Muscle of arm (tissue), 12 donors: ENCODE measurements around the gene CCPG1. TPM values are rescaled to one million over a fixed set of nuclear protein-coding genes. Genes with fewer than 3 reads are reported as not detected.

Experiments used
- DNase-seq: peaks from one replicate; pipeline ENCODE4 v3.0.0-alpha.2; 2013
- polyA plus RNA-seq, 12 donors: library from polyadenylated mRNA; unstranded; fragments of 120-200 nt; gene quantifications; one replicate each; pipeline ENCODE4 v1.2.1, GENCODE V29; 2013; ENCODE audit not compliant: insufficient read length in 12 of 12

The CCPG1 gene
- polyA plus RNA-seq, 12 donors: 25.5 to 56.5 (median 34.8) TPM; not detected in 1

- no peak for DNase-seq
These were observed 13.5 kb downstream of the CCPG1 start for GRCh38 chr15:55394694-55395093.

- no peak for DNase-seq
These were observed 18.9 kb downstream of the CCPG1 start for GRCh38 chr15:55389264-55389607.

DNA sequence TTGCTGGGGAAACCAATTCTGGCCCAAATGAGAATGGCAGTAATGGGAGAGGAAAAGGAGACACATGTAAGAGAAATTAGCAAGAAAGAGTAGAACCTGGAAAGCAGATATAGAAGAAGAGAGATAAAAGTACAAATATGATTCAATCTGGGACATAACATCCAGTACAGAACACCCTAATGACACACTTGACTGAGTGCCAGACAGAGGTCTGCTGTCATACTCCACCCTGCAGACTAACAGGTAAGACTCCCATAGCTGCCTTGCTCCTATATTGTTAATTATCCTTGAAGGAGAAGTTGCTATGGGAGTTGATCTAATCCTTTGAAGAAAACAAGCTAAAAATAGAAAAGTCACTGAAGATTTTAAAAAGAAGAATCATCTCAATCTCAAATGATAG is 21.1 kb downstream of the CCPG1 start:
- DNase-seq: no peak

DNA sequence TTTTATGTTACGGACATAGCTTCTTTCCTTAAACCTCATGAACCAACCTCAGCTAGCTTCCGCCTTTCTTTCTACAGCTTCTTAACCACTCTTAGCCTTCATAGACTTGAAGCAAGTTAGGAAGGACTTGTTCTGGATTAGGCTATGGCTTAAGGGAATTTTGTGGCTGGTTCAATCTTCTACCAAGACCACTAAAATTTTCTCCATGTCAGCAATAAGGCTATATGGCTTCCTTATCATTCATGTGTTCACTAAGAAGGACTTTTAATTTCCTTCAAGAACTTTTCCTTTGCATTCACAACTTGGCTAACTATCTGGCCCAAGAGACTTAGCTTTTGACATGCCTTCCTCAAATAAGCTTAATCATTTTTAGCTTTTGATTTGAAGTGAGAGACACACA is 24.5 kb downstream of the CCPG1 start:
- DNase-seq: no peak

DNA sequence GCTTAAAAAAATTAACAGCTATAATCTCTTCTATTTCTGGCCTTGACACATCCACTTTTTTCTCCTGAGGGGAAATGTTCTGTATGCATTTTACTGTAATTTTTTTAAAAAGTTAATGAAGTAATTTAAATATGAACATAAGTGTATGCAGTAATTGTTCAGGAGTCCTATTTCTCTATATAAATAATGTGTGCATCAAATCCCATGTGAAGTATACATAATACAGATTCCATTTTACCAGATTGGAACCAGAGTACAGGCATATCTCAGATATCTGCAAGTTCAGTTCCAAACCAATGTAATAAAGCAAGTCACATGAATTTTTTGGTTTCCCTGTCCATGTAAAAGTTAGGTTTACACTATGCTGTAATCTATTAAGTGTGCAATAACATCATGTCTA is 26.6 kb downstream of the CCPG1 start:
- no peak for DNase-seq

GRCh38 chr15:55379095-55379494 is 29.1 kb downstream of the CCPG1 start:
- DNase-seq: no peak

- no peak for DNase-seq
These were observed 35.3 kb downstream of the CCPG1 start for GRCh38 chr15:55372701-55373440.

DNA sequence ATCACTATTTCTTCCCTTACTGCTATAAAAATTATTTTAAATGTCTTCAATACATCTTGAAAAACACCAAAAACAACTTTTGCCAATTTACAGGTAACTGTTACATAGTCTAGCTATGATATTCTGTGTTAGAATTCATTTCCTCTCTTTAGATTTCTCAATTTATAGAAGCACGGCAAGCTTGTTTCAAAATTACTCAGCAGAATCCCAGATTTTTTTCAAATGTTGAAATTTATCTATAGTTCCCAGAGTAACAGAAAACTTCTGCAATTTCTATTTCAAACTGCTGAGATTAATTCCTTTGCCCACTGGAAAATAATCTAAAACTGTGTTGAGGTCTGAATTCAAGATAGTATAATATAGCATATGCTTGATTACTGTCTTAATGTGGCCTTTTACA is 41.2 kb downstream of the CCPG1 start:
- DNase-seq: no peak

DNA sequence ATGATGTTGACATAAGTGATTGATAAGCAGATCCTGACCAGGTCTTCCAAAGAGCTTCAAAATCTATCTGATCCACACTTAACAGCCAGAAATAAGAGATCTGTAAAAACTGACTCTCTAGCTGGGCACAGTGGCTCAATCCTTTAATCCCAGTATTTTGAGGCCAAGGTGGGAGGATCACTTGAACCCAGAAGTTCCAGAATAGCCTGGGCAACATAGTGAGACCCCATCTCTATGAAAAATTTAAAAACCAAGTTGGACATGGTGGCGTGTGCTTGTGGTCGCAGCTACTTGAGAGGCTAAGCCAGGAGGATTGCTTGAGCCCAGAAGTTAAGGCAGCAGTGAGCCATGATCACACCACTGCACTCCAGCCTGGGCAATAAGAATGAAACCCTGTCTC is 45.5 kb downstream of the CCPG1 start:
- DNase-seq: no peak

GRCh38 chr15:55361048-55361447 is 47.1 kb downstream of the CCPG1 start:
- no peak for DNase-seq

DNA sequence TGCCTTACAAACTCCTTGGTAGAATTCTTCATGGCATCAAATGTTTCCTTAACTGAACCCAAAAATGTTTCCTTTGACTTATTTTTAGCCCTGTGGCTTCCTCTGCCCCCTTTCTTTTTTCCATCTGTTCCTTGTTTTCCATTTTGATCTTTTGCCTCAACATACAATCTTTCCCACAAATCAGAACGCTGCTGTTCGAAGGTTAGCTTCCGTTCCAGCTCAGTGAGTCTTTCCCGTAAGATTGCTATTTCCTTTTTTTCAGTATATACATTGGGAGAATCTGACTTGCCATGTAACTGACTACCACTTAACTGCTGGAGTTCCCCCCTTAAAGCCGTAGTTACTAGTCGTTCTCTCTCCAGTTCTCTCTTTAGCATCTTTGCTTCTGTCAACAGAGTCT is 47.9 kb downstream of the CCPG1 start:
- DNase-seq: no peak

- no peak for DNase-seq
These were observed 49.7 kb downstream of the CCPG1 start for GRCh38 chr15:55358471-55358870.

GRCh38 chr15:55357774-55358173 is 50.4 kb downstream of the CCPG1 start:
- no peak for DNase-seq

GRCh38 chr15:55356985-55357585 is 51.1 kb downstream of the CCPG1 start:
- no peak for DNase-seq

DNA sequence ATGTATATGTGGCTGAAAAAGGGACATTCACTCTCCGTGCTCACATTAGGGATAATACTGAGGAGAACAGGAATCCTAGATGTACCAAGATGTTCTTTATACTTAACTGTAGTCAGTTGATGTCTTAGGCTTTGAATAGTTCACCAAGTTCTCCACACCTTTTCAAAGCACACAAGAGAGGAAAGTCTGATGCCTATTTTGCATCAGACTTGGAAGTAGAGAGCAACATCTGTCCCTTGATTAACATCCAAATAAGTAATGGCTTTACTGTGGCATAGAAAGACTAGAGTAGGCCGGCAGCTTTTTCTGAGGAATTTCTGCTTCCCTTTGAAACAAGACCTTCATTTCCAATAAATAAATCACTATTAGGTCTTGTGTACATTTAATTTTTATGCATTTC is 55.1 kb downstream of the CCPG1 start:
- DNase-seq: no peak

GRCh38 chr15:55349282-55349681 is 58.9 kb downstream of the CCPG1 start:
- no peak for DNase-seq

GRCh38 chr15:55348281-55348778 is 59.8 kb downstream of the CCPG1 start:
- DNase-seq: no peak

DNA sequence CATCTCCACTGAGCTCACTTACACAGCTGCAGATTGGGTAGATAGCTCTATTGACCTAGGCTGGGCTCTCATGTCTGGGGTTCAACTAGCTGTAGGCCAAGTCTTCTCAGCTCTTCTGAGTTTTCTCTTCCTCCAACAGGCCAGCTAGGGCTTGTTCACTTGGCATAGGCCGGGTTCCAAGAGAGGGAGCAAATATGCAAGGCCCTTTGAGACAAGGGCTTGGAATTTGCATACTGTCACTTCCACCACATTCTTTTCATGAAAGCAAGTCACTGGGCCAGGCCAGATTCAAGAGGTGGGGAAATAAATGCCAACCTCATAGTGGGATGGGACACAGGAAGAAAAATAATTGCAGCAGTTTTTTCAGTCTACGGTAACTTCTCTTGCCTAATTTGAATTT is 64.0 kb downstream of the CCPG1 start:
- DNase-seq: no peak

DNA sequence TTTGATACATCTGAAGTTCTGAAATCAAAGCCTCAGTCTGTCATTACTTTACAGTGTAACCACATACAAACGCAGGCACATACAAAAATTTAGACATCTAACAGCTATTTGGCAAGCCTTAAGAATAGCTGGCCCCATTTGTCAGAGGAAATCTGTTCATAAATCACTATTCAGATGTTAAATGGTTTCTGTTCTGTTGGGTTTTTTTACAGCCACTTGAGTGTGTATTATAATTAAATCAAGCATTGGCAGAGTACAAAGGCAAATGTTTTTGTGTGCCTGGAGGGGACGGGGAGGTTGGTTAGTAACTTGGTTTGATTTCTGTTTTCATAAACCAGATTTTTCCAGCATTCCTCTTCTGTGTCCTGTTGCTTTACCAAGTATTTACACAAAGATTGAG is 65.0 kb downstream of the CCPG1 start:
- no peak for DNase-seq

- DNase-seq: no peak
These were observed 71.0 kb downstream of the CCPG1 start for GRCh38 chr15:55337160-55337559.

GRCh38 chr15:55334997-55335396 is 73.2 kb downstream of the CCPG1 start:
- DNase-seq: no peak

- DNase-seq: no peak
These were observed 73.8 kb downstream of the CCPG1 start for GRCh38 chr15:55334371-55334770.

GRCh38 chr15:55327387-55327786 is 80.8 kb downstream of the CCPG1 start:
- DNase-seq: no peak

DNA sequence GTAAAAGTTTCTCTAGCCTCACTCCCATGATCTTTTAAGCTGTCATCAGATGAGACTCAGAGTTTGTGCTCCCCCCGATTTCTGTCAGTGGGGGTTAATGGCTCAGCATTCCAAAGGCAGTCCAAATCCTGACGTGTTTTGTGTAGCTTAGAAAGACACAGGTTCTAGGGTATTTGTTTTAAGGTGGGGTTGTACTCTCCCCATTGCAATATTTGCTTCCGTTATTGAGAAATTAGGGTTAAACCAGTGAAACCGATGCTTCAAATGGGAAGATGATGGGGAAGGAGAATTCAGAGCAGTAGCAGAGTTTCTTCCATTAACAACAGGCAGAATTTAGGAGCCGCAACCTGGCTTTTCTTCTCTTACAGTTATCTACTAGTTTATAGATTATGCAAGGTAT is 85.7 kb downstream of the CCPG1 start:
- no peak for DNase-seq
